SK-N-SH (cell line): Measurements from ENCODE around the gene PPP1R14B.

Source experiments
- CTCF ChIP-seq: fragments of 200-600 bp; sonication (generic); IDR thresholded peaks from 2 replicates; pipeline ENCODE4 v1.6.1; 2017; ENCODE audit warnings: antibody characterized with exemption, mild to moderate bottlenecking, moderate library complexity
- MXI1 ChIP-seq: IDR thresholded peaks from 2 replicates; pipeline ENCODE4 v1.6.1; 2012; ENCODE audit warnings: mild to moderate bottlenecking, low read depth, low read length, improper control_type of control experiment
- POLR2AphosphoS5 ChIP-seq: IDR thresholded peaks from 2 replicates; pipeline ENCODE4 v1.6.1; 2012; ENCODE audit warnings: low read depth, low read length
- TAF1 ChIP-seq: IDR thresholded peaks from 2 replicates; pipeline ENCODE4 v1.6.1; 2012; ENCODE audit warnings: low read depth, mild to moderate bottlenecking, low read length, moderate library complexity, borderline replicate concordance
- TCF12 ChIP-seq: IDR thresholded peaks from 2 replicates; pipeline ENCODE4 v1.4.0; 2012
- YY1 ChIP-seq: IDR thresholded peaks from 2 replicates; pipeline ENCODE4 v1.4.0; 2012; ENCODE audit warnings: low read depth, mild to moderate bottlenecking
- TF ChIP-seq, protein P1 (sequence below): IDR thresholded peaks from 2 replicates; pipeline ENCODE4 v1.6.1; 2012; ENCODE audit warnings: mild to moderate bottlenecking, low read depth, low read length, moderate library complexity
- TF ChIP-seq, protein P2 (sequence below): fragments of 150-350 bp; IDR thresholded peaks from 2 replicates; pipeline ENCODE4 v1.6.1; 2017; ENCODE audit warnings: antibody characterized with exemption, low read length, low read depth, borderline replicate concordance

GRCh38 chr11:64198511-64198910 is 48.2 kb downstream of the PPP1R14B start:
- TF ChIP-seq YY1: no peak
- TF ChIP-seq, protein P1, sequence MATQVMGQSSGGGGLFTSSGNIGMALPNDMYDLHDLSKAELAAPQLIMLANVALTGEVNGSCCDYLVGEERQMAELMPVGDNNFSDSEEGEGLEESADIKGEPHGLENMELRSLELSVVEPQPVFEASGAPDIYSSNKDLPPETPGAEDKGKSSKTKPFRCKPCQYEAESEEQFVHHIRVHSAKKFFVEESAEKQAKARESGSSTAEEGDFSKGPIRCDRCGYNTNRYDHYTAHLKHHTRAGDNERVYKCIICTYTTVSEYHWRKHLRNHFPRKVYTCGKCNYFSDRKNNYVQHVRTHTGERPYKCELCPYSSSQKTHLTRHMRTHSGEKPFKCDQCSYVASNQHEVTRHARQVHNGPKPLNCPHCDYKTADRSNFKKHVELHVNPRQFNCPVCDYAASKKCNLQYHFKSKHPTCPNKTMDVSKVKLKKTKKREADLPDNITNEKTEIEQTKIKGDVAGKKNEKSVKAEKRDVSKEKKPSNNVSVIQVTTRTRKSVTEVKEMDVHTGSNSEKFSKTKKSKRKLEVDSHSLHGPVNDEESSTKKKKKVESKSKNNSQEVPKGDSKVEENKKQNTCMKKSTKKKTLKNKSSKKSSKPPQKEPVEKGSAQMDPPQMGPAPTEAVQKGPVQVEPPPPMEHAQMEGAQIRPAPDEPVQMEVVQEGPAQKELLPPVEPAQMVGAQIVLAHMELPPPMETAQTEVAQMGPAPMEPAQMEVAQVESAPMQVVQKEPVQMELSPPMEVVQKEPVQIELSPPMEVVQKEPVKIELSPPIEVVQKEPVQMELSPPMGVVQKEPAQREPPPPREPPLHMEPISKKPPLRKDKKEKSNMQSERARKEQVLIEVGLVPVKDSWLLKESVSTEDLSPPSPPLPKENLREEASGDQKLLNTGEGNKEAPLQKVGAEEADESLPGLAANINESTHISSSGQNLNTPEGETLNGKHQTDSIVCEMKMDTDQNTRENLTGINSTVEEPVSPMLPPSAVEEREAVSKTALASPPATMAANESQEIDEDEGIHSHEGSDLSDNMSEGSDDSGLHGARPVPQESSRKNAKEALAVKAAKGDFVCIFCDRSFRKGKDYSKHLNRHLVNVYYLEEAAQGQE: no peak
- TF ChIP-seq, protein P2, sequence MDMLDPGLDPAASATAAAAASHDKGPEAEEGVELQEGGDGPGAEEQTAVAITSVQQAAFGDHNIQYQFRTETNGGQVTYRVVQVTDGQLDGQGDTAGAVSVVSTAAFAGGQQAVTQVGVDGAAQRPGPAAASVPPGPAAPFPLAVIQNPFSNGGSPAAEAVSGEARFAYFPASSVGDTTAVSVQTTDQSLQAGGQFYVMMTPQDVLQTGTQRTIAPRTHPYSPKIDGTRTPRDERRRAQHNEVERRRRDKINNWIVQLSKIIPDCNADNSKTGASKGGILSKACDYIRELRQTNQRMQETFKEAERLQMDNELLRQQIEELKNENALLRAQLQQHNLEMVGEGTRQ: no peak
- TF ChIP-seq TCF12: no peak
- no peak for TF ChIP-seq MXI1
- no peak for TF ChIP-seq CTCF
- no peak for TF ChIP-seq POLR2AphosphoS5
- TF ChIP-seq TAF1: no peak
